Measurements from ENCODE around the gene PEF1. TPM values are rescaled to one million over a fixed set of nuclear protein-coding genes. Genes with fewer than 3 reads are reported as not detected.

Gene PEF1
- total RNA-seq, 1 donor from 2014 or later = 57.9 TPM

DNA sequence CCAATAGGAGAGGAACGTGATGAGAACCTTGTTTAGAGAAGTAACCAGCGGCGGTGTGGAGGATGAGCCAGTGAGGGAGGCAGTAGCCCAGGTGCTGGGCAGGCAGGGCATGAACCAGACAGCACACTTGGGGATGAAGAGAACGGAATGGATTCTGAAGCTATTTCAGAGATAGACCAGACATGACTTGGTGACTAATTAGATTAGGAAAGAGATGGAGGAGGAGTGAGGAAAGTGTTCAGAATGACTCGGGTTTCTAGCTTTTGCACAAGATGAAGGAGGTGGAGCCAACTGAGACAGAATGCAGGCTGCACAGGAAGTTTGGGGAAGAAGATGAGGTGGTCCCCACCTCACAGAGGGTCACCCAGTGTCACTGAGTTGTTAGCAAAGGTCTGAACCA is 5.1 kb downstream of the PEF1 start:
- Histone ChIP-seq H3K4me1 (ENCODE audit: insufficient read depth, low read length) (peaks cover 21% of the 10 kb centered on the region), H3K79me2 (ENCODE audit: insufficient read depth, low read length) (peaks cover 98% of the 10 kb centered on the region), H3K36me3 (ENCODE audit: insufficient read depth, low read length) (peaks cover 3% of the 10 kb centered on the region), H3K9me3 (ENCODE audit: insufficient read depth, low read depth, low read length) (no peaks in the 10 kb centered on the region), H2AFZ (ENCODE audit: low read depth, low read length) (no peak overlapping the region), H3K27me3 (ENCODE audit: insufficient read depth, low read length) (no peaks in the 10 kb centered on the region), H3K4me3 (ENCODE audit: insufficient read depth, low read depth, low read length) (no peak overlapping the region), H4K20me1 (ENCODE audit: insufficient read depth, low read length) (peaks cover 71% of the 10 kb centered on the region), H3K27ac (ENCODE audit: low read depth, low read length) (peak overlapping the region; percentile 13), H3K4me2 (ENCODE audit: low read length) (peak overlapping the region; percentile 35), H3K9ac (ENCODE audit: low read length) (no peak overlapping the region)
- peak; percentile 61 for DNase-seq (ENCODE audit: low read depth)
- Mint-ChIP-seq H3K9me3 (ENCODE audit: unreplicated experiment) (no peaks in the 10 kb centered on the region), H3K36me3 (ENCODE audit: low read depth, unreplicated experiment) (peaks cover 4% of the 10 kb centered on the region), H3K27me3 (ENCODE audit: low read depth, unreplicated experiment) (no peaks in the 10 kb centered on the region), H3K4me1 (ENCODE audit: low read depth, unreplicated experiment) (peaks cover 37% of the 10 kb centered on the region), H3K27ac (ENCODE audit: unreplicated experiment) (no peak overlapping the region), H3K4me3 (ENCODE audit: unreplicated experiment) (no peak overlapping the region)
- FAIRE-seq = no peak
- TF ChIP-seq EZH2 (IDR thresholded peaks at IDR 0.05; ENCODE audit: insufficient read depth, low read length) = no peak
- TF ChIP-seq, protein P1, sequence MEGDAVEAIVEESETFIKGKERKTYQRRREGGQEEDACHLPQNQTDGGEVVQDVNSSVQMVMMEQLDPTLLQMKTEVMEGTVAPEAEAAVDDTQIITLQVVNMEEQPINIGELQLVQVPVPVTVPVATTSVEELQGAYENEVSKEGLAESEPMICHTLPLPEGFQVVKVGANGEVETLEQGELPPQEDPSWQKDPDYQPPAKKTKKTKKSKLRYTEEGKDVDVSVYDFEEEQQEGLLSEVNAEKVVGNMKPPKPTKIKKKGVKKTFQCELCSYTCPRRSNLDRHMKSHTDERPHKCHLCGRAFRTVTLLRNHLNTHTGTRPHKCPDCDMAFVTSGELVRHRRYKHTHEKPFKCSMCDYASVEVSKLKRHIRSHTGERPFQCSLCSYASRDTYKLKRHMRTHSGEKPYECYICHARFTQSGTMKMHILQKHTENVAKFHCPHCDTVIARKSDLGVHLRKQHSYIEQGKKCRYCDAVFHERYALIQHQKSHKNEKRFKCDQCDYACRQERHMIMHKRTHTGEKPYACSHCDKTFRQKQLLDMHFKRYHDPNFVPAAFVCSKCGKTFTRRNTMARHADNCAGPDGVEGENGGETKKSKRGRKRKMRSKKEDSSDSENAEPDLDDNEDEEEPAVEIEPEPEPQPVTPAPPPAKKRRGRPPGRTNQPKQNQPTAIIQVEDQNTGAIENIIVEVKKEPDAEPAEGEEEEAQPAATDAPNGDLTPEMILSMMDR (IDR thresholded peaks at IDR 0.05; ENCODE audit: insufficient read depth, low read depth, low read length) = no peak

DNA sequence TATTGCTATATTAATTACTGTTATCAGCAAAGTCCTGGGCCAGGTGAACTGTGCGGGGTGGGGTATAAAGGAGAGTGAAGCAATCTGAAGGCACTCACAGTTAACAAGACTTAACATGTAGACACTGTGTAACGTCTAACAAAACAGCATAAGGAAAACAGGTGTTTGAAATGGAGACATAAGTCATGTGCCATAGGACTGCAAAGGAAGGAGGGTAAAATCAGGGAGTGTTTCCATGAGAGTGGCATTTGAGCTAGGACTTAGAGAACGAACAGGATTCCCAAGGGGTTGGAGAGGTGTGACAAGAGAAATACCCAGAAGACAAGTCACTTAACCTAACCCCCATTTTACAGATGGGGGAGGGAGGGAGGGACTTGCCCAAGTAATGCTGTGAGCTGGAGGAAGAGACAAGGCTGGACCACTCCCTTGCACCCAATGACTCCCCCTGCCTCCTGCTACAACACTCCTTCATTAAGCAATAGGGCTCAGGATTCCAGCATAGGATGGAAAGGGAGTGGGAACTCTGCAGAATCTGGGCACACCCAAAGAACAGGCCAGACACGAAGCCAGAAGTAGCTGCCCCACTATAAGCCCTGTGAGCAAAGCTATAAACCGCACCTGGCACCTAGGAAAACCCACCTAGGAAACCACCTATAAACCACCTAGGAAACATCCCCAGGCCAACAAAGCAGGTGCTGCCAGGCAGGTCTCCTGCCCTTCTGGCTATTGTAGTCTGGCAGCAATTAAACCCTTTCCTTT is 6.6 kb downstream of the PEF1 start:
- no peak overlapping the region for H3K9ac ChIP-seq (ENCODE audit: low read length)
- FAIRE-seq (no peak), DNase-seq (ENCODE audit: low read depth) (no peak)
- TF ChIP-seq, protein P1 (IDR thresholded peaks at IDR 0.05; ENCODE audit: insufficient read depth, low read depth, low read length) = no peak
- TF ChIP-seq EZH2 (IDR thresholded peaks at IDR 0.05; ENCODE audit: insufficient read depth, low read length) = no peak
- H3K27me3 ChIP-seq (ENCODE audit: insufficient read depth, low read length) = no peaks in the 10 kb centered on the region
- Mint-ChIP-seq H3K9me3 (ENCODE audit: unreplicated experiment) (no peaks in the 10 kb centered on the region), H3K27ac (ENCODE audit: unreplicated experiment) (peak overlapping the region; percentile 72), H3K27me3 (ENCODE audit: low read depth, unreplicated experiment) (no peaks in the 10 kb centered on the region), H3K36me3 (ENCODE audit: low read depth, unreplicated experiment) (peaks cover 4% of the 10 kb centered on the region), H3K4me1 (ENCODE audit: low read depth, unreplicated experiment) (peaks cover 36% of the 10 kb centered on the region), H3K4me3 (ENCODE audit: unreplicated experiment) (no peak overlapping the region)
- H2AFZ ChIP-seq (ENCODE audit: low read depth, low read length) = no peak overlapping the region
- H3K9me3 ChIP-seq (ENCODE audit: insufficient read depth, low read depth, low read length) = no peaks in the 10 kb centered on the region
- peaks cover 91% of the 10 kb centered on the region for H3K79me2 ChIP-seq (ENCODE audit: insufficient read depth, low read length)
- peaks cover 8% of the 10 kb centered on the region for H3K36me3 ChIP-seq (ENCODE audit: insufficient read depth, low read length)
- no peak overlapping the region for H3K27ac ChIP-seq (ENCODE audit: low read depth, low read length)
- peaks cover 82% of the 10 kb centered on the region for H4K20me1 ChIP-seq (ENCODE audit: insufficient read depth, low read length)
- no peak overlapping the region for H3K4me3 ChIP-seq (ENCODE audit: insufficient read depth, low read depth, low read length)
- H3K4me1 ChIP-seq (ENCODE audit: insufficient read depth, low read length) = peaks cover 11% of the 10 kb centered on the region
- no peak overlapping the region for H3K4me2 ChIP-seq (ENCODE audit: low read length)

DNA sequence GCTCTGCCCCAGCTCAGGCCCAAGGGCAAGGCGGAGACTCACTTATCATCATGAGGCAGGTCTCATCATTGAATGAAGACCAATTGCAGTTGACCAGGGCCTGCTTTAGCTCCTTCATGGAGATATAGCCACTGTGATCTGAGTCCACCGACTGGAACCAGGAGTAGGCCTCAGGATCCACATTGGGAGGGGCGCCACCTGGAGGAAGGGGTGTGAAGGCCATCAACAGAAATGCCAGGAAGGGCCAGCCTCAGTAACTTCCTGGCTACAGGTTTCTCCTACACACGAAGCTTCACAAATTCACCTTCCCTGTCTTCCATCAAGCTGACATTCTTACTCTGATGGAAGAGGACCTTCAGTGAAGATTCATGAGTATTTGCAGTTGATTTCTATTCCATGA is 11.6 kb downstream of the PEF1 start:
- no peak for FAIRE-seq
- TF ChIP-seq, protein P1 (IDR thresholded peaks at IDR 0.05; ENCODE audit: insufficient read depth, low read depth, low read length) = peak; percentile 38
- TF ChIP-seq EZH2 (IDR thresholded peaks at IDR 0.05; ENCODE audit: insufficient read depth, low read length) = no peak
- peaks cover 42% of the 10 kb centered on the region for H3K4me1 Mint-ChIP-seq (ENCODE audit: low read depth, unreplicated experiment)

More for the DNA sequence above, 11.6 kb downstream of the PEF1 start:
- Histone ChIP-seq H3K4me1 (ENCODE audit: insufficient read depth, low read length) (peaks cover 4% of the 10 kb centered on the region), H3K27ac (ENCODE audit: low read depth, low read length) (no peak overlapping the region), H3K4me3 (ENCODE audit: insufficient read depth, low read depth, low read length) (no peak overlapping the region), H3K79me2 (ENCODE audit: insufficient read depth, low read length) (peaks cover 43% of the 10 kb centered on the region), H3K27me3 (ENCODE audit: insufficient read depth, low read length) (no peaks in the 10 kb centered on the region), H4K20me1 (ENCODE audit: insufficient read depth, low read length) (peaks cover 86% of the 10 kb centered on the region), H3K9ac (ENCODE audit: low read length) (no peak overlapping the region), H3K36me3 (ENCODE audit: insufficient read depth, low read length) (peaks cover 25% of the 10 kb centered on the region), H3K4me2 (ENCODE audit: low read length) (no peak overlapping the region), H3K9me3 (ENCODE audit: insufficient read depth, low read depth, low read length) (no peaks in the 10 kb centered on the region), H2AFZ (ENCODE audit: low read depth, low read length) (no peak overlapping the region)
- peaks cover 27% of the 10 kb centered on the region for H3K36me3 Mint-ChIP-seq (ENCODE audit: low read depth, unreplicated experiment)
- no peak for DNase-seq (ENCODE audit: low read depth)
- H3K27me3 Mint-ChIP-seq (ENCODE audit: low read depth, unreplicated experiment) = no peaks in the 10 kb centered on the region
- H3K4me3 Mint-ChIP-seq (ENCODE audit: unreplicated experiment) = no peak overlapping the region
- no peak overlapping the region for H3K27ac Mint-ChIP-seq (ENCODE audit: unreplicated experiment)
- H3K9me3 Mint-ChIP-seq (ENCODE audit: unreplicated experiment) = no peaks in the 10 kb centered on the region
